ENCODE data around the gene TMEM239. TPM values are rescaled to one million over a fixed set of nuclear protein-coding genes. Genes with fewer than 3 reads are reported as not detected.
"Not testable (repeated sequence)": the region's sequence is repeated elsewhere in the genome, so short reads cannot be mapped to it uniquely, and the experiment has no call there.

The TMEM239 gene
- polyA plus RNA-seq, 3 donors = not detected

DNA sequence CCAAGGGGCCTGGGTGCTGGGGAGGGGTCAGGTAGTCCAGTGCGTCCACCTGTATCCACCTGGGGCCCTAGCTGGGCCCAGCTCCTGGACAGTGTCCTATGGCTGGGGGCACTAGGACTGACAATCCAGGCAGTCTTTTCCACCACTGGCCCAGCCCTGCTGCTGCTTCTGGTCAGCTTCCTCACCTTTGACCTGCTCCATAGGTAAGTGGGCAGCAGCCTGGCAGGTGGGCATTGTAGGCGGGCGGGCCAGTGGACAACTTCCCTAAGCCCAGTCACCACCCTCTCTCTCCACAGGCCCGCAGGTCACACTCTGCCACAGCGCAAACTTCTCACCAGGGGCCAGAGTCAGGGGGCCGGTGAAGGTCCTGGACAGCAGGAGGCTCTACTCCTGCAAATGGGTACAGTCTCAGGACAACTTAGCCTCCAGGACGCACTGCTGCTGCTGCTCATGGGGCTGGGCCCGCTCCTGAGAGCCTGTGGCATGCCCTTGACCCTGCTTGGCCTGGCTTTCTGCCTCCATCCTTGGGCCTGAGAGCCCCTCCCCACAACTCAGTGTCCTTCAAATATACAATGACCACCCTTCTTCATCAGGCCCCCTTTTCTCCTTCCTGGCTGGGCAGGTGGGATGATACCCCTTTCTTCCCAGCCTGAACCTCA, 793 bp upstream of the TMEM239 start:
- 90 to 92% (median 90%) methylated on average over 8 of the region's 8 CpGs for WGBS, 3 donors
- no peak overlapping the region for H3K27ac ChIP-seq (ENCODE audit: low read depth, low read length)

- 67 to 88% (median 84%) methylated on average over 18 to 20 of the region's 20 CpGs for WGBS, 3 donors
- peak overlapping the region; percentile 17 for H3K27ac ChIP-seq (ENCODE audit: low read depth, low read length)
These were observed 598 bp downstream of the TMEM239 start for GRCh38 chr20:2816583-2817340.

DNA sequence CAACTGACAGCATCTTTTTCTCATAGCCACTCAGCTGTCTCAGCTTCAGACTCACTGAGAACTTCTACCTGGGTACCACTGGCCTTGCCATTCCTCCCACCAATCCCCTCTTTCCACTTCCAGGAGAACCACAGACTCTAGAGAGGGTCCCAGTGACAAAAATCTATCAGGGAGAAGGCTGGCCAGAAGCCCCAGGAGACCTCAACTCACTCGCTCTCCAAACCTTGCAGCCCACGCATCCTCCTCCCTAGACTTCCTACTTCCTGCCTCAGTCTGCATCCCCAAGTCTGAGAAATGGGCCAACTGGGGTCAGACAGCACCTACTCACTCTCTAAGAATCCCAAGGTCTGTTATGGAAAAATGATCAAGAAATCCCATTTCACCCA, 1.2 kb downstream of the TMEM239 start:
- peak overlapping the region; percentile 17 for H3K27ac ChIP-seq (ENCODE audit: low read depth, low read length)
- WGBS, 3 donors = 78 to 89% (median 84%) methylated on average over 2 of the region's 2 CpGs

DNA sequence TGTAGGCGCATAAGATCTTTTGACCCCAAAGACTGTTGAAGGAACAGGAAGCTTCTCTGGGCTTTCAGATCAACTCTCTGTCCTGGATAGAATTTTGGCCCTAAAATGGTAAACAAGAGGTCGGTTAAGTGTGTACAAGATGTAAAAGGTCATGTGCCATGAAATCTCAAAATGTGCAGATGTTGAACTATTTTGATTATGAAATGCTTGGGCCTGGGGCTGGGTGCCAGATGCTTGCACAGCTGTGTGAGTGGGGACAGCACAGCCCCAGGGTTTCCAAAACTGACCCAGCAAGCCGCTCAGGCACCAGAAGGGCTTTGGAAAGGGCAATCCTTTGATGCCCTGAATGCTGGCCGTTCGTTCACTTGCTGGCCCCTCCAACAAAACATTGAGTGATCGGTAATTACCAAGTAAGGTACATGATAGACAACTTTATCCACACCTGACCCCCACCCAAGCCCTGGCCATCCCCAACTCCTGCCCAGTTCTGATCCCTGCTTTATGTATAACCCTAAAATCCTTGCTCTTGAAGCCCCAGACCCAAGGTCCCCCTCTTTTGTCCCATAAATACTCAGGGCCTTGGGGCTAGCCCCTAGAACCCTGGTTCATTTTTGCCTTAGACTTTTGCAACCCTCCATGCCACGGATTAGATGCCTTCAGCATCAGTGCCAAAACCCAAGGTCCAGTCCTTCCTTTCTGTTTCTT, 1.9 kb downstream of the TMEM239 start:
- H3K27ac ChIP-seq (ENCODE audit: low read depth, low read length) = no peak overlapping the region
- WGBS, 3 donors = 72 to 76% (median 75%) methylated on average over 7 of the region's 7 CpGs

GRCh38 chr20:2820084-2820895, 4.1 kb downstream of the TMEM239 start:
- WGBS, 3 donors = 26 to 35% (median 30%) methylated on average over 32 of the region's 32 CpGs
- H3K27ac ChIP-seq (ENCODE audit: low read depth, low read length) = peak overlapping the region; percentile 85

- peak overlapping the region; percentile 85 for H3K27ac ChIP-seq (ENCODE audit: low read depth, low read length)
- WGBS, 3 donors = 4 to 13% (median 10%) methylated on average over 59 to 68 of the region's 68 CpGs
These were observed 5.0 kb downstream of the TMEM239 start for GRCh38 chr20:2820896-2821869.

- 9 to 30% (median 15%) methylated on average over 5 of the region's 5 CpGs for WGBS, 3 donors
- H3K27ac ChIP-seq (ENCODE audit: low read depth, low read length) = no peak overlapping the region
These were observed 5.9 kb downstream of the TMEM239 start for GRCh38 chr20:2822073-2822472.

- no peak overlapping the region for H3K27ac ChIP-seq (ENCODE audit: low read depth, low read length)
- WGBS, 3 donors = 82 to 91% (median 86%) methylated on average over 2 of the region's 2 CpGs
These were observed 9.6 kb downstream of the TMEM239 start for GRCh38 chr20:2825761-2826160.

- H3K27ac ChIP-seq (ENCODE audit: low read depth, low read length) = no peak overlapping the region
- 83 to 90% (median 88%) methylated on average over 4 of the region's 4 CpGs for WGBS, 3 donors
These were observed 10.5 kb downstream of the TMEM239 start for GRCh38 chr20:2826655-2827054.

DNA sequence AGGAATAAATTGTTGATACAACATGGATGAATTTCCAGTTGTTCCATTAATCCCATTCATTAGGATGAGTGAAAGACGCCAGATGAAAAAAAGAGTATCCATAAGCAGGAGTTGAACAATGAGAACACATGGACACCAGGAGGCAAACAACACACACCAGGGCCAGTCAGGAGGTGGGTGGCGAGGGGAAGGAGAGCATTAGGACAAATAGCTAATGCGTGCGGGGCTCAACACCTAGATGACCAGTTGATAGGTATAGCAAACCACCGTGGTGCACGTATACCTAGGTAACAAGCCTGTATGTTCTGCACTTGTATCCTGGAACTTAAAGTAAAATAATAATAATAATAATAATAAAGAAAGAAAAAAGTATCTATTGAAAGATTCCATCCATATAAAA, 13.2 kb downstream of the TMEM239 start:
- H3K27ac ChIP-seq (ENCODE audit: low read depth, low read length) = no peak overlapping the region
- WGBS, 3 donors = 63 to 80% (median 80%) methylated on average over 6 of the region's 6 CpGs

GRCh38 chr20:2831206-2831605, 15.0 kb downstream of the TMEM239 start:
- not testable (repeated sequence) for H3K27ac ChIP-seq (ENCODE audit: low read depth, low read length)
- WGBS, 3 donors = 83 to 90% (median 87%) methylated on average over 6 to 7 of the region's 7 CpGs

- no peak overlapping the region for H3K27ac ChIP-seq (ENCODE audit: low read depth, low read length)
- 71 to 85% (median 83%) methylated on average over 1 of the region's 1 CpG for WGBS, 3 donors
These were observed 17.6 kb downstream of the TMEM239 start for GRCh38 chr20:2833761-2834160.

DNA sequence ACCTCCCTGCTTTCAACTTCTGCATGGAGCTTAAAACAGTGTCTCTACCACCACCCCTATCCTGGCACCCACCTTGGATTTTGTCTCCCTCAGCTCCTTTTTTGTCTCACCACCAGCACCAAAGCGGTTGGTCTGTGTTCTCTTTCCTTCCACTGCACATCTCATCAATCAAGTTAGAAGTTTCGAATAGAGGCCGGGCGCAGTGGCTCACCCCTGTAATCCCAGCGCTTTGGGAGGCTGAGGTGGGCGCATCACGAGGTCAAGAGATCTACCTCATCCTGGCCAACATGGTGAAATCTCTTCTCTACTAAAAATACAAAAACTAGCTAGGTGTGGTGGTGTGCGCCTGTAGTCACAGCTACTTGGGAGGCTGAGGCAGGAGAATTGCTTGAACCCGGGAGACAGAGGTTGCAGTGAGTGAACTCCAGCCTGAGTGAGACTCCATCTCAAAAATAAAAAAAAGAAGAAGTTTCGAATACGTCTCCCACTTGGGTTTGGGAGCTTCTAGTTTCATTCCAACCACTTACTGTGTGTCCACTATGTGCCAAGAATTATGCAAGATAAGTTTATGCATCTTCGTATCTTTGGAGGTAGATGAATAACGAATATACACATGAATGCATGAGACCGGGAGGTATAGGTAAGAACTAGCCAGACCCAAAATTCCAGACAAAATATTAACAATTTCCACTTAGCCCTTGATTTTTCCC, 18.4 kb downstream of the TMEM239 start:
- 89 to 94% (median 90%) methylated on average over 14 of the region's 14 CpGs for WGBS, 3 donors
- no peak overlapping the region for H3K27ac ChIP-seq (ENCODE audit: low read depth, low read length)

DNA sequence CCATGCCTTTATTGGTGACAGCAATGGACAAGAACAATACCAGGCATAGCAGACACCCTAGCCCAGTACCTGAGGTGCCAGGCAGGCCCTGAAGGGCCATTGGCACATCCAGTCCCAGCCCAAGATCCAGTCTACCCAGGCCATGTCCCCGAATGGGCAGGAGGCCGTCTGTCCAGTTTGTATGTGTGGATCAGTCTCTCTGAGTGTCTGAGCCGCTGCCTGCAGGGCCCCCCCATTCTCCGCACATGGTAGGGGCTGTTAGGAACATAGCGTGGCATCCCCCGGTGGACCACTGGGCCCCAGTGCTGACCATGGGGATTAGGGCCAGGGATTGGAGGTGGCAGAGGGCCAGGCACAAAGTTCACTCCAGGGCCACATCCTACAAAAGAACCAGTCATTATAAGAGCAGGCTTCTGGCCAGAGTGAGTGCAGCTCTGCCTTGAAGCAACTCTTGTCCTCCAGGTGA, 19.2 kb downstream of the TMEM239 start:
- 88 to 93% (median 92%) methylated on average over 6 of the region's 6 CpGs for WGBS, 3 donors
- H3K27ac ChIP-seq (ENCODE audit: low read depth, low read length) = no peak overlapping the region

- 84 to 95% (median 85%) methylated on average over 5 of the region's 5 CpGs for WGBS, 3 donors
- H3K27ac ChIP-seq (ENCODE audit: low read depth, low read length) = no peak overlapping the region
These were observed 19.9 kb downstream of the TMEM239 start for GRCh38 chr20:2836035-2836434.

DNA sequence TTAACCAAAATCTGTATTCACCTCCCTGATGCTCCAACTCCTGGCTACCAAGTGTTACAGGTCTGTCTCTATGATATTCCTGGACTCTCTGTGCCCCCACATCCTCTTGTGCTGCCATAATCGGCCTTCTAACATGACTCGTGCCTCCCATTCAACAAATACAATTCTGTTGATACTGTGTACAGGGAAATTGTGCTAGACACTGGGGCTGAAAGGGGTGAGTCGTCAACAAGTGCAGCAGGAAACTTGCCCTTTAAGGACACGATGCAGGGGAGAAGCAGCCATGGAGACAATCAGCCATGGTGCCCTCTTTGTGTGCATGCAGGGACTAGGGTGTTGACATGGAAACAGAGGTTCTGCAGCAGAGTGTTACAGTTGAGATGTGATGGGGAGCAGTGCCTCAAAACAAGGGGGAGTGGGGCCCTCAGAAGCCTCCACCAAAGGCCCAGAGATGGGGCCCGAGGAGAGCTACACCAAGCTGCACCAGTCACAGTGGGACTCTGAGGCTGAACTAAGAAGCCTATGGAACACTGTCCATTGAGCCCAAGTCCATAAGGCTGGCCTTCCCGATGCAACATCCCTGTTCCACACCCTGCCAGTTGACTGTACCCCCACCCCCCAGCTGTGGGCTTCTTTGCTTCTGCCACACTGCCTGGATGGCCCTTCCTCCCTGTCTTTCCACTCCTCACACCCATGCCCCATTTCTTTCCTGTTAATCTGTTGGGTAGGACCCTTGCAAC, 21.2 kb downstream of the TMEM239 start:
- H3K27ac ChIP-seq (ENCODE audit: low read depth, low read length) = no peak overlapping the region
- WGBS, 3 donors = 90 to 93% (median 91%) methylated on average over 6 of the region's 6 CpGs

Data from adipose tissue (tissue), 3 donors.